ENCODE results near the gene KRTAP22-1.

The KRTAP22-1 gene

DNA sequence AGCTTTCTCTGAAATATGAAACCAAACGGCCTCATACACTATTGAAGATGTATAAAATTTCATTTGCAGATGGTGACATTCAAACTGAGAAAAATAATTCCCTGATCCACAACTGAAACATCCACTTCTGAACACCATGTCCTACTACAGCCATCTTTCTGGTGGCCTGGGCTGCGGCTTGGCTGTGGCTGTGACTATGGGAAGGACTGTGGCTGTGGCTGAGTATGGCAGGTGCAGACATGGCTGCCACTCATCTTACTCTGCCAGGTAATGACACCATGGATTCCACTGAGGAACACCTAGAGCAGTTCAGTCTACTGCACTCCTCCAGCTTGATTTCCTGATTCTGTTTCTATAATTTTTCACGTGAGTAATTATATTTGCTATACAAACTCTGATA lies 19.6 kb downstream of the KRTAP22-1 start, which contains the start of gene KRTAP20-4:
Gene KRTAP20-4 (plus strand): TSS at position 106 of the 400 bp plus-strand sequence.
- Histone ChIP-seq H3K79me1 (ENCODE audit: low read length) (no peaks in the 10 kb centered on the region), H3K18ac (ENCODE audit: low read length) (no peak within 1 kb of the TSS), H3K4me1 (ENCODE audit: control insufficient read depth in 1 of 2, insufficient read depth in 2 of 2, low read length in 2 of 2) (no peaks in the 10 kb centered on the region), H2BK12ac (ENCODE audit: low read length) (no peak within 1 kb of the TSS), H2AK5ac (ENCODE audit: low read length) (no peak within 1 kb of the TSS), H4K91ac (ENCODE audit: low read depth, low read length) (no peak within 1 kb of the TSS), H3K27me3 (ENCODE audit: insufficient read depth, low read length) (no peaks in the 10 kb centered on the region), H2BK5ac (ENCODE audit: low read depth, low read length, poor library complexity) (no peak within 1 kb of the TSS), H3K4ac (ENCODE audit: low read depth, low read length) (no peak within 1 kb of the TSS), H2AFZ (ENCODE audit: insufficient read depth, low read length, poor library complexity) (no peak within 1 kb of the TSS), H3K14ac (ENCODE audit: low read length) (no peak within 1 kb of the TSS), H3K9ac (ENCODE audit: low read length) (no peak within 1 kb of the TSS), H3K4me3 (ENCODE audit: low read depth, low read length) (no peak within 1 kb of the TSS), H3K79me2 (ENCODE audit: control insufficient read depth, insufficient read depth, low read length, poor library complexity) (no peaks in the 10 kb centered on the region), H3K23ac (ENCODE audit: low read length) (no peak within 1 kb of the TSS), H3K4me2 (ENCODE audit: low read length) (no peak within 1 kb of the TSS), H3K9me3 (ENCODE audit: insufficient read depth, low read depth, low read length) (peaks cover 1% of the 10 kb centered on the region), H4K12ac (ENCODE audit: low read depth, low read length) (no peak within 1 kb of the TSS), H4K8ac (ENCODE audit: low read depth, low read length) (no peak within 1 kb of the TSS), H3K36me3 (ENCODE audit: control insufficient read depth in 1 of 2, insufficient read depth in 2 of 2, low read length in 2 of 2) (no peaks in the 10 kb centered on the region), H2BK120ac (ENCODE audit: insufficient read depth, low read length, poor library complexity) (no peak within 1 kb of the TSS), H3K27ac (ENCODE audit: low read depth, low read length) (no peak within 1 kb of the TSS)
- WGBS (ENCODE audit: extremely low coverage, insufficient coverage, insufficient read length), result no CpG with 5 or more reads among the region's 3 CpGs
- DNase-seq, result no peak

DNA sequence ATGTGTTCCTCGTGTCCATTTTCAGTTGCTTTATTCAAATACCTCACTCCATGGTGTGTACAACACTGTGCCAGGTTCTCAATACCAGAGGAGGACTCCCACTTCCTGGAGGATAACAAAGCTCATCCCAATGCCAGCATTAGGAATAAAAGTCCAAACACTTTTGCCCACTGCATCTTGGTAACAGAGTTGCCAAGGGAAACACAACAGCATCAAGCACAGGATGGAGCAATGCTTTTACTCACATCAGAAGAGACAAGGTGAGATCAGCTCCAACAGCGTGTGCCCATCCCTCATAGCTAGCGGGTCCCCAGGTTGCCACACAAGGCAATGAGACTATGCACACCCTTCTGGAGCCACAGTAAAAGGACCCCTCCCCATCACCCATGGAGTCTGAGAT lies 22.5 kb downstream of the KRTAP22-1 start:
- H3K23ac ChIP-seq (ENCODE audit: low read length), result no peak overlapping the region
- H3K27me3 ChIP-seq (ENCODE audit: insufficient read depth, low read length), result no peaks in the 10 kb centered on the region
- DNase-seq, result no peak
- no peaks in the 10 kb centered on the region for H3K79me1 ChIP-seq (ENCODE audit: low read length)
- no peak overlapping the region for H3K18ac ChIP-seq (ENCODE audit: low read length)
- H3K27ac ChIP-seq (ENCODE audit: low read depth, low read length), result no peak overlapping the region
- no peak overlapping the region for H2BK5ac ChIP-seq (ENCODE audit: low read depth, low read length, poor library complexity)
- H3K79me2 ChIP-seq (ENCODE audit: control insufficient read depth, insufficient read depth, low read length, poor library complexity), result no peaks in the 10 kb centered on the region
- no peak overlapping the region for H4K12ac ChIP-seq (ENCODE audit: low read depth, low read length)
- no peaks in the 10 kb centered on the region for H3K4me1 ChIP-seq (ENCODE audit: control insufficient read depth in 1 of 2, insufficient read depth in 2 of 2, low read length in 2 of 2)
- H2AFZ ChIP-seq (ENCODE audit: insufficient read depth, low read length, poor library complexity), result no peak overlapping the region
- no peak overlapping the region for H2BK12ac ChIP-seq (ENCODE audit: low read length)
- H2AK5ac ChIP-seq (ENCODE audit: low read length), result no peak overlapping the region
- H3K4me2 ChIP-seq (ENCODE audit: low read length), result no peak overlapping the region
- no peak overlapping the region for H3K9ac ChIP-seq (ENCODE audit: low read length)
- H4K8ac ChIP-seq (ENCODE audit: low read depth, low read length), result no peak overlapping the region
- no peak overlapping the region for H3K4ac ChIP-seq (ENCODE audit: low read depth, low read length)
- H3K14ac ChIP-seq (ENCODE audit: low read length), result no peak overlapping the region
- H3K36me3 ChIP-seq (ENCODE audit: control insufficient read depth in 1 of 2, insufficient read depth in 2 of 2, low read length in 2 of 2), result no peaks in the 10 kb centered on the region
- H3K9me3 ChIP-seq (ENCODE audit: insufficient read depth, low read depth, low read length), result peaks cover 1% of the 10 kb centered on the region
- H2BK120ac ChIP-seq (ENCODE audit: insufficient read depth, low read length, poor library complexity), result no peak overlapping the region
- no peak overlapping the region for H3K4me3 ChIP-seq (ENCODE audit: low read depth, low read length)
- no peak overlapping the region for H4K91ac ChIP-seq (ENCODE audit: low read depth, low read length)
- no CpG with 5 or more reads among the region's 3 CpGs for WGBS (ENCODE audit: extremely low coverage, insufficient coverage, insufficient read length)

DNA sequence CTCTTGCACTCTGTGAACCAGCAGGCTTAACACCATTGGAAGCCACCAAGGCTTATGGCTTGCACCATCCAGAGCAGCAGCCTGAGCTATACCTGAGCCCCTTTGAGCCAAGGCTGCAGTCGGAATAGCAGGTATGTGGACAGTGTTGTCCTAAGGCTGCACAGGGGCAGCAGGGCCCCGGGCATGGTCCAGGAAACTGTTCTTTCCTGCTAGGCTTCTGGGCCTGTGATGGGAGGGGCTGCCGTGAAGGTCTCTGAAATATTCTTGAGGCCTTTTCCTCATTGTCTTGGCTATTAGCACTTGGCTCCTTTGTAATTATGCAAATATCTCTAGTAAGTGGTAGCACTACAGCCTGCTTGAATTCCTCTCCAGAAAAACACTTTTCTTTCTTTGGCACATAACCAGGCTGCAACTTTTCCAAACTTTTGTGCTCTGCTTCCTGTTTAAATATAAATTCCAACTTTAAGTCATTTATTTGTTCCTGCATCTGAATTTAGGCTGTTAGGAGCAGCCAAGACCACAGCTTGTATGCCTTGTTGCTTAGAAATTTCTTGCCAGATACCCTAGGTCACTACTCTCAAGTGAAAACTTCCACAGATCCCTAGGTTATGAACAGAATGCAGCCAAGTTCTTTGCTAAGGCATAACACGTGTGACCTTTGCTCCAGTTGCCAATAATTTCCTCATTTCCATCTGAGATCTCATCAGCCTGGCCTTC lies 24.7 kb downstream of the KRTAP22-1 start:
- no peak overlapping the region for H3K9ac ChIP-seq (ENCODE audit: low read length)
- H4K8ac ChIP-seq (ENCODE audit: low read depth, low read length), result no peak overlapping the region
- peaks cover 1% of the 10 kb centered on the region for H3K9me3 ChIP-seq (ENCODE audit: insufficient read depth, low read depth, low read length)
- H2AFZ ChIP-seq (ENCODE audit: insufficient read depth, low read length, poor library complexity), result no peak overlapping the region
- no peak for DNase-seq
- H3K14ac ChIP-seq (ENCODE audit: low read length), result no peak overlapping the region
- no peak overlapping the region for H3K4ac ChIP-seq (ENCODE audit: low read depth, low read length)
- no peaks in the 10 kb centered on the region for H3K79me2 ChIP-seq (ENCODE audit: control insufficient read depth, insufficient read depth, low read length, poor library complexity)
- no peak overlapping the region for H3K4me3 ChIP-seq (ENCODE audit: low read depth, low read length)
- H3K27me3 ChIP-seq (ENCODE audit: insufficient read depth, low read length), result no peaks in the 10 kb centered on the region
- no peak overlapping the region for H2BK12ac ChIP-seq (ENCODE audit: low read length)
- H3K4me2 ChIP-seq (ENCODE audit: low read length), result no peak overlapping the region
- no peak overlapping the region for H2BK120ac ChIP-seq (ENCODE audit: insufficient read depth, low read length, poor library complexity)
- H2BK5ac ChIP-seq (ENCODE audit: low read depth, low read length, poor library complexity), result no peak overlapping the region
- H4K91ac ChIP-seq (ENCODE audit: low read depth, low read length), result no peak overlapping the region
- no peaks in the 10 kb centered on the region for H3K4me1 ChIP-seq (ENCODE audit: control insufficient read depth in 1 of 2, insufficient read depth in 2 of 2, low read length in 2 of 2)
- no peak overlapping the region for H2AK5ac ChIP-seq (ENCODE audit: low read length)
- no peak overlapping the region for H3K23ac ChIP-seq (ENCODE audit: low read length)
- H4K12ac ChIP-seq (ENCODE audit: low read depth, low read length), result no peak overlapping the region
- no CpG with 5 or more reads among the region's 4 CpGs for WGBS (ENCODE audit: extremely low coverage, insufficient coverage, insufficient read length)
- H3K27ac ChIP-seq (ENCODE audit: low read depth, low read length), result no peak overlapping the region
- no peak overlapping the region for H3K18ac ChIP-seq (ENCODE audit: low read length)
- no peaks in the 10 kb centered on the region for H3K79me1 ChIP-seq (ENCODE audit: low read length)
- no peaks in the 10 kb centered on the region for H3K36me3 ChIP-seq (ENCODE audit: control insufficient read depth in 1 of 2, insufficient read depth in 2 of 2, low read length in 2 of 2)

DNA sequence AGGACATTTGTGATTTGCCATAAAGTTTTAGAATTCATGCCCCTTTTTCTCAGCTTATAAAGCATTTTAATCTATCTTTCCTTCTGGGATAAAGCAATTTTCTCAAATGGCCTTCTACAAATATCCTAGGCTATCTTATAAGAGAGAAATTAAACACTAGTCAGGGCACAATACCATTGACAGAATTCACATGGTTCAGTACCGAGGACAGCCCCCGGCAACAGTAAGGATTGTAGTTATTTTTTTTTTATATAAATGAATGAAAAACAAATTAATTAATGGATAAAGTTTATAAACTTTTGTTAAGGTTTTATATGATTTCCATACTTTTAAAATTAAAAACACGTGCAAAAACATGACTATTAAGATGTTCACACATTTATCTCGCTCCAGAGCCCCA lies 27.2 kb downstream of the KRTAP22-1 start:
- no peak overlapping the region for H3K14ac ChIP-seq (ENCODE audit: low read length)
- H4K8ac ChIP-seq (ENCODE audit: low read depth, low read length), result no peak overlapping the region
- no peak overlapping the region for H3K23ac ChIP-seq (ENCODE audit: low read length)
- H2AK5ac ChIP-seq (ENCODE audit: low read length), result no peak overlapping the region
- H3K9ac ChIP-seq (ENCODE audit: low read length), result no peak overlapping the region
- H2BK5ac ChIP-seq (ENCODE audit: low read depth, low read length, poor library complexity), result no peak overlapping the region
- no peaks in the 10 kb centered on the region for H3K27me3 ChIP-seq (ENCODE audit: insufficient read depth, low read length)
- no peak overlapping the region for H4K91ac ChIP-seq (ENCODE audit: low read depth, low read length)
- no peak overlapping the region for H3K18ac ChIP-seq (ENCODE audit: low read length)
- H3K27ac ChIP-seq (ENCODE audit: low read depth, low read length), result no peak overlapping the region
- peaks cover 1% of the 10 kb centered on the region for H3K9me3 ChIP-seq (ENCODE audit: insufficient read depth, low read depth, low read length)
- no peaks in the 10 kb centered on the region for H3K79me2 ChIP-seq (ENCODE audit: control insufficient read depth, insufficient read depth, low read length, poor library complexity)
- no peaks in the 10 kb centered on the region for H3K4me1 ChIP-seq (ENCODE audit: control insufficient read depth in 1 of 2, insufficient read depth in 2 of 2, low read length in 2 of 2)
- no peaks in the 10 kb centered on the region for H3K36me3 ChIP-seq (ENCODE audit: control insufficient read depth in 1 of 2, insufficient read depth in 2 of 2, low read length in 2 of 2)
- no peaks in the 10 kb centered on the region for H3K79me1 ChIP-seq (ENCODE audit: low read length)
- DNase-seq, result no peak
- no peak overlapping the region for H3K4me2 ChIP-seq (ENCODE audit: low read length)
- H2BK12ac ChIP-seq (ENCODE audit: low read length), result no peak overlapping the region
- H2BK120ac ChIP-seq (ENCODE audit: insufficient read depth, low read length, poor library complexity), result no peak overlapping the region
- no peak overlapping the region for H2AFZ ChIP-seq (ENCODE audit: insufficient read depth, low read length, poor library complexity)
- no peak overlapping the region for H4K12ac ChIP-seq (ENCODE audit: low read depth, low read length)
- WGBS (ENCODE audit: extremely low coverage, insufficient coverage, insufficient read length), result no CpG with 5 or more reads among the region's 4 CpGs
- no peak overlapping the region for H3K4me3 ChIP-seq (ENCODE audit: low read depth, low read length)
- no peak overlapping the region for H3K4ac ChIP-seq (ENCODE audit: low read depth, low read length)
